Motor neuron (in vitro differentiated cells): ENCODE data around the gene PLEKHG2. TPM values are rescaled to one million over a fixed set of nuclear protein-coding genes. Genes with fewer than 3 reads are reported as not detected.

ENCODE experiments used
- ATAC-seq, 8 experiments: fragments of 200-7000 bp; cut with Tn5 transposase; replicated peaks in 6 of 8; 2 replicates each; pipeline ENCODE4 v1.8.0; 2021; ENCODE audit warnings: mild to moderate bottlenecking in 8 of 8, moderate library complexity in 8 of 8
- H3K27ac ChIP-seq, 2 donors: fragments of 250-450 bp; sonication (Bioruptor Pico); 2 replicates each; pipeline ENCODE4 v1.9.0; 2021; ENCODE audit warnings: antibody characterized with exemption in 2 of 2, mild to moderate bottlenecking in 2 of 2, moderate library complexity in 1 of 2
- H3K4me1 ChIP-seq, 2 donors: fragments of 250-450 bp; sonication (Bioruptor Pico); replicated peaks in 1 of 2; 2 replicates each; pipeline ENCODE4 v1.6.1; 2021; ENCODE audit warnings: antibody characterized with exemption in 2 of 2, mild to moderate bottlenecking in 2 of 2, moderate library complexity in 1 of 2
- H3K4me3 ChIP-seq, 5 donors: fragments of 250-450 bp; sonication (Bioruptor Pico); 2 replicates each; pipeline ENCODE4 v1.9.0; 2021; ENCODE audit warnings: antibody characterized with exemption in 5 of 5, mild to moderate bottlenecking in 5 of 5, moderate library complexity in 4 of 5
- WGBS, 10 experiments: fragments of 450-650 bp; shearing (Covaris generic); methylation state at CpG; one replicate each; pipeline ENCODE4 v1.0.0; 2022; 5-methylcytosine and 5-hydroxymethylcytosine counted together
- in situ Hi-C, 9 experiments: fragments of 400-800 bp; cut with MboI; loops; one replicate each; pipeline ENCODE4 v1.15.0; 2021; ENCODE audit warnings: low sequenced_read_pairs in 9 of 9, low pct_unique_long_range_greater_than_20kb in 2 of 9; ENCODE audit not compliant: unreplicated experiment in 9 of 9
- total RNA-seq, 8 experiments: library from RNA; unstranded; fragments of 300-600 nt; gene quantifications; 2 replicates each; pipeline versions ENCODE4 v1.2.3 to v1.2.4, GENCODE V29; 2022

The PLEKHG2 gene
- total RNA-seq, 8 experiments from 2014 or later = 1.1 to 50.6 (median 13.2) TPM

DNA sequence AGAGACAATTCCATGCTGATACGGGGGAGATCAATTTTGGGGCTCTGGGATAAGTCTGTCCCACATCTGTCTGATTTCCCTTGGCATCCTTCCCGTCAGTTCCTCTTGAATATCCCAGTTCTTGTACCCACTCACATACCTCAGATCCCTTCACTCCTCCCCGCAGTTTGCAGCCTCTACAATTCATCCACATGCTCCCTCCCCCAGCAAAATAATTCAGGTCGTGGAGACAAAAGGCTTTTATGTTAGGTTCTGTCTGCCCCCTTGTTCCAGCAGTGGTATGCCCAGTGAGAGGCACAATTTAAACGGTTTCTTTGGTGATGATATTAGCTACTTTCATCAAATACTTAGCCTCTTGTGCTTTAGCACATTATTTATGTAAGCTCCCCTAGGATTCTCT is 13.7 kb downstream of the PLEKHG2 start:
- no peak overlapping the region for H3K27ac ChIP-seq
- 0 to 52% (median 35%) methylated on average over 1 to 5 of the region's 5 CpGs; no CpG with 5 or more reads in 3 of the 10 experiments for WGBS, 10 experiments
- no peak for ATAC-seq
- H3K4me1 ChIP-seq = peaks cover 6 to 12% of the 10 kb centered on the region in 2 donors
- in situ Hi-C loops = no loop called here
- no peak overlapping the region for H3K4me3 ChIP-seq

DNA sequence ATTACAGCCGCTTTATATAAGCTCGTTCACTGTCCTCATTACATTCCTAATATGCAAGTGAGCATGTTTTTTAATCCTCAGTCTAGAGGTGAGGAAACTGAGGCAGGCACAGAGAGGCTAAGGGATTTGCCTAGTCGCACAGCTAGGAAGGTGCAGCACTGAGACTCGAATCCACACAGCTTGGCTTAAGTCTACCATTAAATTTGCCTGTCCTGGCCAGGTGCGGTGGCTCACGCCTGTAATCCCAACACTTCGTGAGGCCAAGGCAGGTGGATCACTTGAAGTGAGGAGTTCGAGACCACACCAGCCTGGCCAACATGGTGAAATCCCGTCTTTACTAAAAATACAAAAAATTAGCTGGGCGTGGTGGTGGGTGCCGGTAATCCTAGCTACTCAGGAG is 15.2 kb downstream of the PLEKHG2 start:
- ATAC-seq = no peak
- in situ Hi-C loops = no loop called here
- WGBS, 10 experiments = 80 to 100% (median 92%) methylated on average over 2 to 6 of the region's 11 CpGs; no CpG with 5 or more reads in 3 of the 10 experiments
- Histone ChIP-seq H3K27ac (no peak overlapping the region), H3K4me1 (peaks cover 6 to 12% of the 10 kb centered on the region in 2 donors), H3K4me3 (no peak overlapping the region)

GRCh38 chr19:39428283-39429112 is 16.0 kb downstream of the PLEKHG2 start:
- 0 to 74% (median 64%) methylated on average over 1 to 7 of the region's 23 CpGs; no CpG with 5 or more reads in 2 of the 10 experiments for WGBS, 10 experiments
- in situ Hi-C loops = no loop called here
- peaks cover 6 to 12% of the 10 kb centered on the region in 2 donors for H3K4me1 ChIP-seq
- H3K27ac ChIP-seq = no peak overlapping the region
- peak; percentile 35 to 71 (median 46) for ATAC-seq
- no peak overlapping the region for H3K4me3 ChIP-seq

- in situ Hi-C loops = no loop called here
- ATAC-seq = peak in 3 of 8 experiments; percentile 10 to 24 (median 15)
- H3K27ac ChIP-seq = no peak overlapping the region
- WGBS, 10 experiments = 54 to 71% (median 63%) methylated on average over 4 to 17 of the region's 25 CpGs; no CpG with 5 or more reads in 1 of the 10 experiments
- H3K4me3 ChIP-seq = no peak overlapping the region
- peaks cover 14 to 21% of the 10 kb centered on the region in 2 donors for H3K4me1 ChIP-seq
Measured at GRCh38 chr19:39430675-39431593, 18.5 kb downstream of the PLEKHG2 start.

DNA sequence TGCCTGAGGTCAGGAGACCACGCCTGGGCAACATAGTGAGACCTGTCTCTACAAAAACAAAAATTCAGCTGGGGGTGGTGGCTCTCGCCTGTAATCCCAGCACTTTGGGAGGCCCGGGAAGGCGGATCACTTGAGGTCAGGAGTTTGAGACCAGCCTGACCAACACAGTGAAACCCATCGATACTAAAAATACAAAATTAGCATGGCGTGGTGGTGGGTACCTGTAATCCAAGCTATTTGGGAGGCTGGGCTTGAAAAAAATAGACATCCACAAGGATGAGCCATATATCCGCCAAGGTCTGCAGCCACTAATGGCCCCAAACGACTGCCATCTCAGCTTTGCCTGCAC is 20.2 kb downstream of the PLEKHG2 start:
- no peak for ATAC-seq
- Histone ChIP-seq H3K4me1 (peaks cover 14 to 16% of the 10 kb centered on the region in 2 donors), H3K4me3 (no peak overlapping the region), H3K27ac (no peak overlapping the region)
- in situ Hi-C loops = no loop called here
- 88 to 100% (median 100%) methylated on average over 1 to 4 of the region's 8 CpGs; no CpG with 5 or more reads in 2 of the 10 experiments for WGBS, 10 experiments

GRCh38 chr19:39433480-39434079 is 21.1 kb downstream of the PLEKHG2 start:
- in situ Hi-C loops = no loop called here
- Histone ChIP-seq H3K4me3 (no peak overlapping the region), H3K27ac (no peak overlapping the region)

DNA sequence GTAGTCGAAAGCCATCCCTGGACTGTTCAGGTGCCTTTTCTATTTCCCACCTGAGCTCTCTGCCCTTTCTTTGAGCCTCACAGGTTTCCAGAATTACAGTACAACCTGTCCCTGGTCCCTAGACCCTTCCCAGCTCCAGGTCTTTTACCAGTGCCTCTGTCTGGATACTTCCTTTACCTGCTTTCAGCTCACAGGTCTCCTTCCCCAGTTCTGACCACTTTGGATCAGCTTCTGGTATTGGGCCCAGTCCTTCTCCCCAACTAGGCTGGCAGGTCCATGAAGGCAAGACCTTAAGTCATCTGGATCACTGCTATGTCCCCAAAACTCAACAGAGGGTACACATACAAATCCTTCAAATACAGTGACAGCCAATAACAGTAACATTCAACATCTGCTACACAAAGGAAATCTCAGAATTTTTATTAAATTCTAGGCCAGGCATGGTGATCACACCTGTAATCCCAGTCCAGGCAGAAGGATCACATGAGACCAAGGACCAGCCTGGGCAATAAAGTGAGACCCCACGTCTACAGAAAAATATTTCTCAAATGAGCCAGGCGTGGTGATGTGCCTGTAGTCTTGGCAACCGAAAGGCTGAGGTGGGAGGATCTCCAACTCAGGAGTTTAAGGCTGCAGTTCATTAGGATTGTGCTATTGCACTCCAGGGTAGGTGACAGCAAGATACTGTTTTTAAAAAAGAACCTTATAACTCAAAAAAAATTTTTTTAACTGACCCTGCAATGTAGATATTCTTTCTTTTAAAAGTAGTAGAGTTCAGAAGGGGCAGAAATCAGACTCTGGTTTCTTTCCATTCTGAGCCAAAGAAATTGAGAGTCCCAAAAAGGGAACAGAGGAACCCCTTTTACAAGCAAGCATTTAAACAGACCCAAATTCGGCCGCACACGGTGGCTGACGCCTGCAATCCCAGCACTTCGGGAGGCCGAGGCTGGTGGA is 21.9 kb downstream of the PLEKHG2 start:
- Histone ChIP-seq H3K4me3 (peak overlapping the region; percentile 76 to 94 (median 88)), H3K27ac (no peak overlapping the region), H3K4me1 (peaks cover 10 to 14% of the 10 kb centered on the region in 2 donors)
- in situ Hi-C loops = no loop called here
- WGBS, 10 experiments = 0 to 70% (median 51%) methylated on average over 1 to 10 of the region's 10 CpGs; no CpG with 5 or more reads in 2 of the 10 experiments
- no peak for ATAC-seq

More at GRCh38 chr19:39433480-39434079, 21.1 kb downstream of the PLEKHG2 start:
- ATAC-seq = no peak
- H3K4me1 ChIP-seq = peaks cover 14% of the 10 kb centered on the region in 2 donors
- 85 to 100% (median 99%) methylated on average over 4 to 8 of the region's 8 CpGs; no CpG with 5 or more reads in 6 of the 10 experiments for WGBS, 10 experiments

- Histone ChIP-seq H3K27ac (peak within 1 kb of the TSS; percentile 89 to 94), H3K4me1 (peaks cover 10 to 14% of the 10 kb centered on the region in 2 donors), H3K4me3 (peak within 1 kb of the TSS; percentile 76 to 94 (median 88))
- in situ Hi-C loops = no loop called here
- peak; percentile 82 to 98 (median 96) for ATAC-seq
- 0% methylated on average over 4 to 15 of the region's 61 CpGs; no CpG with 5 or more reads in 6 of the 10 experiments for WGBS, 10 experiments
Measured at GRCh38 chr19:39435499-39436349, 23.3 kb downstream of the PLEKHG2 start, which contains the start of gene RPS16. Gene RPS16, minus strand, starts transcription at chr19:39435949. Its CDS starts 54 bp downstream, at chr19:39435895.

DNA sequence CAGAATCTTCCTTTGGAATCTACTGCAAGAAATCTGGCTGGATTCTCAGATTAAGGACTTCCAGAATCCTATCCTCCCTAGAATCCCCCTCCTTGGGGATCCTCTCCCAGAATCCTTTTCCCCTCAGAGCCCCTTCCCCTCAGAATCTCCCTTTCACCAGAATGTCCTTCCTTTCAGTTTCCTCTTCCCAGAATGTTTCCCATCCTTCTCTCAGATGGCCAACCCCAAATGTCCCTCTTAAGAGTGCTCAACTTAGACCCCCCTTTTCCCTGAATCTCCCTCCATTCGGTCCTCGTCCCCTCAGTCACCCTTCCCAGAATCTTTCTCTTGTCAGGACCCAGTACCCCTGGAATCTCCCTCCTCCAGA is 23.9 kb downstream of the PLEKHG2 start:
- WGBS, 10 experiments = 0% methylated on average over 1 to 2 of the region's 2 CpGs; no CpG with 5 or more reads in 5 of the 10 experiments
- in situ Hi-C loops = no loop called here

DNA sequence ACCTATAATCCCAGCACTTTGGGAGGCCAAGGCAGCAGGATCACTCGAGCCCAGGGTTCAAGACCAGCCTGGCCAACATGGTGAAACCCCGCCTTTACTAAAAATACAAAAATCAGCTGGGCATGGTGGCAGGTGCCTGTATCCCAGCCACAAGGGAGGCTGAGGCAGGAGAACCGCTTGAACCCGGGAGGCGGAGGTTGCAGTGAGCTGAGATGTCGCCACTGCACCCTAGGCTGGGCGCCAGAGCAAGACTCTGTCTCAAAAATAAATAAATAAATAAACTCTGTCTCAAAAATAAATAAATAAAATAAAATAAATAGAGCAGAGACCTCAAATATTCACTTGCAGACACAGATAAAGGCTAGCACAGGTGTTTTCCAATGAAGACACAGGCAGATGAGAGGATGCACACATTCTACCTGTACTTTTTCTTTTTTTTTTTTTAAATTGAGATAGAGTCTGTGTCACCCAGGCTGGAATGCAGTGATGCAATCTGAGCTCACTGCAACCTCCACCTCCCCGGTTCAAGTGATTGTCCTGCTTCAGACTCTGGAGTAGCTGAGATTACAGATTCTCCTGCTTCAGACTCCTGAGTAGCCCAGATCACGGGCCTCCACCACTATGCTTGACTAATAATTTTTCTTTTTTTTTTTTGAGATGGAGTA is 25.9 kb downstream of the PLEKHG2 start:
- in situ Hi-C loops = no loop called here
- Histone ChIP-seq H3K4me1 (peaks cover 10 to 14% of the 10 kb centered on the region in 2 donors), H3K27ac (no peak overlapping the region), H3K4me3 (no peak overlapping the region)
- 33 to 94% (median 77%) methylated on average over 3 to 7 of the region's 9 CpGs; no CpG with 5 or more reads in 1 of the 10 experiments for WGBS, 10 experiments
- ATAC-seq = peak in 1 of 8 experiments; percentile 11

More for the DNA sequence above, 23.9 kb downstream of the PLEKHG2 start:
- H3K4me3 ChIP-seq = peak overlapping the region; percentile 76 to 94 (median 88)
- H3K27ac ChIP-seq = peak overlapping the region; percentile 89 to 94
- H3K4me1 ChIP-seq = peaks cover 10 to 14% of the 10 kb centered on the region in 2 donors
- peak in 2 of 8 experiments; percentile 4 for ATAC-seq
